SJCRH30 (cell line): ENCODE measurements around the gene CBX2. TPM values are rescaled to one million over a fixed set of nuclear protein-coding genes. Genes with fewer than 3 reads are reported as not detected.
"Not testable (repeated sequence)": the region's sequence is repeated elsewhere in the genome, so short reads cannot be mapped to it uniquely, and the experiment has no call there.

Source experiments
- DNase-seq, 2 experiments: peaks; one replicate each; pipeline ENCODE4 v3.0.0-alpha.2; 2015 to 2020
- H3K27ac ChIP-seq: fragments of 250-450 bp; sonication (Bioruptor Pico); 2 replicates; pipeline ENCODE4 v1.5.1; 2020; ENCODE audit warnings: mild to moderate bottlenecking, moderate library complexity
- H3K27me3 ChIP-seq: fragments of 250-450 bp; sonication (Bioruptor Pico); 2 replicates; pipeline ENCODE4 v1.5.1; 2020; ENCODE audit warnings: mild to moderate bottlenecking, moderate library complexity
- H3K36me3 ChIP-seq: fragments of 250-450 bp; sonication (Bioruptor Pico); 2 replicates; pipeline ENCODE4 v1.5.1; 2020; ENCODE audit warnings: mild to moderate bottlenecking, moderate library complexity
- H3K4me1 ChIP-seq: fragments of 250-450 bp; sonication (Bioruptor Pico); 2 replicates; pipeline ENCODE4 v1.5.1; 2020; ENCODE audit warnings: mild to moderate bottlenecking, moderate library complexity
- H3K4me3 ChIP-seq: fragments of 250-450 bp; sonication (Bioruptor Pico); 2 replicates; pipeline ENCODE4 v1.5.1; 2020; ENCODE audit warnings: mild to moderate bottlenecking, moderate library complexity
- H3K9me3 ChIP-seq: fragments of 250-450 bp; sonication (Bioruptor Pico); replicated peaks from 2 replicates; pipeline ENCODE4 v1.5.1; 2020; ENCODE audit warnings: mild to moderate bottlenecking, moderate library complexity
- total RNA-seq: library from RNA; depleted of rRNA; stranded (reverse); fragments of >200 nt; shearing (Covaris generic); gene quantifications from 2 replicates; pipeline ENCODE4 v1.2.3, GENCODE V29; 2014

Gene CBX2
- total RNA-seq, 1 experiment from 2014 or later: 90.0 TPM

GRCh38 chr17:79750650-79751545, 27.1 kb upstream of the CBX2 start:
- peaks cover 18% of the 10 kb centered on the region for H3K27me3 ChIP-seq
- no peak overlapping the region for H3K27ac ChIP-seq
- DNase-seq: no peak
- H3K4me3 ChIP-seq: no peak overlapping the region
- H3K9me3 ChIP-seq: no peaks in the 10 kb centered on the region
- H3K36me3 ChIP-seq: no peaks in the 10 kb centered on the region
- no peaks in the 10 kb centered on the region for H3K4me1 ChIP-seq

GRCh38 chr17:79752175-79752574, 25.8 kb upstream of the CBX2 start:
- DNase-seq: no peak
- Histone ChIP-seq H3K9me3 (no peaks in the 10 kb centered on the region), H3K27me3 (peaks cover 10% of the 10 kb centered on the region), H3K4me1 (no peaks in the 10 kb centered on the region), H3K36me3 (no peaks in the 10 kb centered on the region), H3K4me3 (no peak overlapping the region), H3K27ac (no peak overlapping the region)

- no peaks in the 10 kb centered on the region for H3K9me3 ChIP-seq
Observed at GRCh38 chr17:79754370-79754769, 23.6 kb upstream of the CBX2 start.

GRCh38 chr17:79754903-79755302, 23.0 kb upstream of the CBX2 start:
- not testable (repeated sequence) for H3K27ac ChIP-seq, H3K36me3 ChIP-seq, DNase-seq, H3K9me3 ChIP-seq, H3K4me3 ChIP-seq, H3K4me1 ChIP-seq, H3K27me3 ChIP-seq

More at GRCh38 chr17:79754370-79754769, 23.6 kb upstream of the CBX2 start:
- Histone ChIP-seq H3K4me3 (no peak overlapping the region), H3K27ac (no peak overlapping the region), H3K4me1 (no peaks in the 10 kb centered on the region), H3K36me3 (no peaks in the 10 kb centered on the region), H3K27me3 (peaks cover 8% of the 10 kb centered on the region; the same call in 1 of the 2 replicates)
- DNase-seq: no peak

- Histone ChIP-seq H3K9me3 (no peaks in the 10 kb centered on the region), H3K27me3 (peaks cover 5% of the 10 kb centered on the region; the same call in 1 of the 2 replicates), H3K36me3 (no peaks in the 10 kb centered on the region), H3K4me3 (no peak overlapping the region), H3K27ac (no peak overlapping the region), H3K4me1 (peaks cover 9% of the 10 kb centered on the region)
- no peak for DNase-seq
Observed at GRCh38 chr17:79755591-79755990, 22.4 kb upstream of the CBX2 start.

GRCh38 chr17:79757140-79757745, 20.7 kb upstream of the CBX2 start:
- Histone ChIP-seq H3K4me1 (peaks cover 9% of the 10 kb centered on the region), H3K9me3 (no peaks in the 10 kb centered on the region), H3K27ac (no peak overlapping the region), H3K4me3 (no peak overlapping the region), H3K27me3 (peaks cover 5% of the 10 kb centered on the region; the same call in 1 of the 2 replicates), H3K36me3 (no peaks in the 10 kb centered on the region)
- no peak for DNase-seq

- Histone ChIP-seq H3K4me1 (peaks cover 9% of the 10 kb centered on the region), H3K27me3 (peaks cover 13% of the 10 kb centered on the region), H3K4me3 (no peak overlapping the region), H3K27ac (no peak overlapping the region), H3K9me3 (no peaks in the 10 kb centered on the region), H3K36me3 (no peaks in the 10 kb centered on the region)
- no peak for DNase-seq
Observed at GRCh38 chr17:79758271-79758670, 19.7 kb upstream of the CBX2 start.

- peak; percentile 58 to 61 for DNase-seq
- Histone ChIP-seq H3K9me3 (no peaks in the 10 kb centered on the region), H3K27me3 (peaks cover 19% of the 10 kb centered on the region), H3K36me3 (no peaks in the 10 kb centered on the region), H3K27ac (no peak overlapping the region), H3K4me3 (no peak overlapping the region), H3K4me1 (peaks cover 9% of the 10 kb centered on the region)
Observed at GRCh38 chr17:79760197-79760906, 17.6 kb upstream of the CBX2 start.

GRCh38 chr17:79761894-79762589, 15.9 kb upstream of the CBX2 start:
- H3K27ac ChIP-seq: no peak overlapping the region
- H3K9me3 ChIP-seq: no peaks in the 10 kb centered on the region
- H3K36me3 ChIP-seq: no peaks in the 10 kb centered on the region
- peaks cover 19% of the 10 kb centered on the region for H3K27me3 ChIP-seq
- DNase-seq: no peak
- no peak overlapping the region for H3K4me3 ChIP-seq
- H3K4me1 ChIP-seq: peaks cover 9% of the 10 kb centered on the region

GRCh38 chr17:79765708-79766107, 12.2 kb upstream of the CBX2 start:
- H3K9me3 ChIP-seq: no peaks in the 10 kb centered on the region
- DNase-seq: no peak
- H3K4me1 ChIP-seq: no peaks in the 10 kb centered on the region; the same call in 1 of the 2 replicates
- peaks cover 24% of the 10 kb centered on the region for H3K27me3 ChIP-seq
- H3K36me3 ChIP-seq: no peaks in the 10 kb centered on the region
- no peak overlapping the region for H3K4me3 ChIP-seq
- H3K27ac ChIP-seq: no peak overlapping the region

- no peaks in the 10 kb centered on the region for H3K36me3 ChIP-seq
- no peak overlapping the region for H3K4me3 ChIP-seq
- H3K27ac ChIP-seq: no peak overlapping the region
- DNase-seq: no peak
- no peaks in the 10 kb centered on the region for H3K9me3 ChIP-seq
- H3K4me1 ChIP-seq: no peaks in the 10 kb centered on the region
- H3K27me3 ChIP-seq: peaks cover 36% of the 10 kb centered on the region
Observed at GRCh38 chr17:79769570-79770506, 8.1 kb upstream of the CBX2 start.

- H3K9me3 ChIP-seq: no peaks in the 10 kb centered on the region
- no peak overlapping the region for H3K27ac ChIP-seq
- no peak overlapping the region for H3K4me3 ChIP-seq
- peaks cover 3% of the 10 kb centered on the region for H3K4me1 ChIP-seq
- no peak for DNase-seq
- no peaks in the 10 kb centered on the region for H3K36me3 ChIP-seq
- H3K27me3 ChIP-seq: peaks cover 44% of the 10 kb centered on the region
Observed at GRCh38 chr17:79771276-79771675, 6.7 kb upstream of the CBX2 start.

- not testable (repeated sequence) for H3K4me1 ChIP-seq, H3K27ac ChIP-seq, DNase-seq, H3K36me3 ChIP-seq, H3K9me3 ChIP-seq, H3K4me3 ChIP-seq
- peaks cover 44% of the 10 kb centered on the region for H3K27me3 ChIP-seq
Observed at GRCh38 chr17:79772726-79773125, 5.2 kb upstream of the CBX2 start.

- Histone ChIP-seq H3K4me1 (peaks cover 11% of the 10 kb centered on the region), H3K4me3 (no peak overlapping the region), H3K9me3 (no peaks in the 10 kb centered on the region), H3K27ac (no peak overlapping the region), H3K36me3 (peaks cover 2% of the 10 kb centered on the region), H3K27me3 (peaks cover 39% of the 10 kb centered on the region)
- no peak for DNase-seq
Observed at GRCh38 chr17:79774561-79774975, 3.4 kb upstream of the CBX2 start.
